Nephron (organoid): Measurements from ENCODE around the gene NWD2.
"Not testable (repeated sequence)": the region's sequence is repeated elsewhere in the genome, so short reads cannot be mapped to it uniquely, and the experiment has no call there.

Experiments
- H3K27ac Mint-ChIP-seq, 3 experiments: 2 replicates each; pipeline ENCODE4 v1.8.0; 2020; ENCODE audit warnings: mixed read lengths in 3 of 3, mild to moderate bottlenecking in 2 of 3, moderate library complexity in 1 of 3
- H3K27me3 Mint-ChIP-seq: 2 replicates; pipeline ENCODE4 v1.8.0; 2021; ENCODE audit warnings: low read depth, mild to moderate bottlenecking, moderate library complexity, mixed read lengths
- H3K36me3 Mint-ChIP-seq: 2 replicates; pipeline ENCODE4 v1.8.0; 2020; ENCODE audit warnings: low read depth, mixed read lengths
- H3K4me1 Mint-ChIP-seq: 2 replicates; pipeline ENCODE4 v1.8.0; 2020; ENCODE audit warnings: mixed read lengths
- H3K4me3 Mint-ChIP-seq, 3 experiments: 2 replicates each; pipeline ENCODE4 v1.8.0; 2020; ENCODE audit warnings: mild to moderate bottlenecking in 3 of 3, mixed read lengths in 3 of 3, moderate library complexity in 2 of 3
- H3K9me3 Mint-ChIP-seq: 2 replicates; pipeline ENCODE4 v1.8.0; 2020; ENCODE audit warnings: mixed read lengths
- CTCF ChIP-seq, 3 experiments: fragments of 200-600 bp; sonication (generic); IDR thresholded peaks; one replicate each; pipeline ENCODE4 v1.5.0; 2021; ENCODE audit warnings: antibody characterized with exemption in 3 of 3; ENCODE audit not compliant: unreplicated experiment in 3 of 3

Gene NWD2

GRCh38 chr4:37400241-37400881, 155.8 kb downstream of the NWD2 start:
- Mint-ChIP-seq H3K27me3 (no peaks in the 10 kb centered on the region), H3K4me1 (no peaks in the 10 kb centered on the region), H3K36me3 (no peaks in the 10 kb centered on the region), H3K4me3 (no peak overlapping the region), H3K27ac (no peak overlapping the region), H3K9me3 (peaks cover 2% of the 10 kb centered on the region)
- no peak for TF ChIP-seq CTCF (IDR thresholded peaks at IDR 0.05; ENCODE audit: unreplicated experiment in 3 of 3)

GRCh38 chr4:37407938-37408826, 163.6 kb downstream of the NWD2 start:
- H3K27ac Mint-ChIP-seq: peak overlapping the region in 1 of 3 experiments; percentile 55
- not testable (repeated sequence) for H3K27me3 Mint-ChIP-seq, H3K4me3 Mint-ChIP-seq, H3K4me1 Mint-ChIP-seq, H3K9me3 Mint-ChIP-seq, H3K36me3 Mint-ChIP-seq

GRCh38 chr4:37413612-37414011, 169.1 kb downstream of the NWD2 start:
- not testable (repeated sequence) for H3K27me3 Mint-ChIP-seq, H3K4me1 Mint-ChIP-seq, H3K4me3 Mint-ChIP-seq, H3K27ac Mint-ChIP-seq, H3K9me3 Mint-ChIP-seq, H3K36me3 Mint-ChIP-seq

- Mint-ChIP-seq H3K27ac (no peak overlapping the region), H3K36me3 (no peaks in the 10 kb centered on the region), H3K27me3 (no peaks in the 10 kb centered on the region), H3K9me3 (peaks cover 2% of the 10 kb centered on the region), H3K4me3 (no peak overlapping the region), H3K4me1 (no peaks in the 10 kb centered on the region)
- TF ChIP-seq CTCF (IDR thresholded peaks at IDR 0.05; ENCODE audit: unreplicated experiment in 3 of 3): no peak
Observed at GRCh38 chr4:37415845-37416369, 171.4 kb downstream of the NWD2 start.

- Mint-ChIP-seq H3K9me3 (peaks cover 2% of the 10 kb centered on the region), H3K27me3 (no peaks in the 10 kb centered on the region), H3K4me1 (no peaks in the 10 kb centered on the region), H3K36me3 (no peaks in the 10 kb centered on the region), H3K27ac (no peak overlapping the region), H3K4me3 (no peak overlapping the region)
- TF ChIP-seq CTCF (IDR thresholded peaks at IDR 0.05; ENCODE audit: unreplicated experiment in 3 of 3): no peak
Observed at GRCh38 chr4:37421614-37422013, 177.1 kb downstream of the NWD2 start.

GRCh38 chr4:37422102-37422501, 177.6 kb downstream of the NWD2 start:
- Mint-ChIP-seq H3K27ac (no peak overlapping the region), H3K9me3 (peaks cover 2% of the 10 kb centered on the region), H3K27me3 (no peaks in the 10 kb centered on the region), H3K4me1 (no peaks in the 10 kb centered on the region), H3K36me3 (no peaks in the 10 kb centered on the region), H3K4me3 (no peak overlapping the region)
- no peak for TF ChIP-seq CTCF (IDR thresholded peaks at IDR 0.05; ENCODE audit: unreplicated experiment in 3 of 3)
